NCI-H2171 (cell line): ENCODE results near the gene VDAC1.
"Not testable (repeated sequence)": the region's sequence is repeated elsewhere in the genome, so short reads cannot be mapped to it uniquely, and the experiment has no call there.

Experiments
- DNase-seq: peaks from one replicate; lab custom pipeline; 2025; lab: John Stamatoyannopoulos, UW

VDAC1 gene

GRCh38 chr5:133995341-133995740 lies 9.4 kb downstream of the VDAC1 start:
- no peak for DNase-seq

GRCh38 chr5:133994990-133995333 lies 9.8 kb downstream of the VDAC1 start:
- no peak for DNase-seq

DNA sequence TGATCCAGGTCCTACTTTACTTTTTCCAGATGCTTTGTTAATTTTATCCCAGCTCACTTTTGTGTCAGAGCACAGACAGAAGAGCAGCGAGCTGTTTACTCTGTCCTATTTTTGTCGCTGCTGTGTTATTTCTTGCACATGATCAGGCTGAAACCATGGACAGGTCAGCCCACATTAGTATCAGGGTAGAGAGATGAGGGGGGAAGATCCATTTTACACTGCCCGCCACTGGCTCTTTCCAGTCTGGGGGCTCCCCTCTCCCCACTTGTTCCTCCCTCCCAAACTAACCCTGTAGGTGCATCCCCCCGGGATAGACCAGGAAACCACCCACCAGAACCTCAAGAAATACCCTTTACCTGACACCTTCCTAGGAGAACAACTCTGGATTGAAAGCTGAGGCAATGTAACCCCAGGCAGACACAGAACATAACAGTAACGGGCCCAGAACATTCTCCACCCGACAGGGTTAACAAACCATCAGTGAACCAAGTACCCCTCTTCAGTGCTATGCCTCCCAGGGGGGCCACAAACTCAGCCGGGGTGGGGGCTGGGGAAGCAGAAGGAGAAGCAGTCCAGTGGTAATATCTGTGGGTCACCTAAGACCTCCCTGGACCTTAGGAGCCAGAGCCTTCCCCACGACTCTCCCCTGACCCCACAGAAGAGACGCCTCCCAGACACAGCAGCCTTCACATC lies 10.3 kb downstream of the VDAC1 start:
- no peak for DNase-seq

- no peak for DNase-seq
Measured at GRCh38 chr5:133993185-133993936, 11.4 kb downstream of the VDAC1 start.

DNA sequence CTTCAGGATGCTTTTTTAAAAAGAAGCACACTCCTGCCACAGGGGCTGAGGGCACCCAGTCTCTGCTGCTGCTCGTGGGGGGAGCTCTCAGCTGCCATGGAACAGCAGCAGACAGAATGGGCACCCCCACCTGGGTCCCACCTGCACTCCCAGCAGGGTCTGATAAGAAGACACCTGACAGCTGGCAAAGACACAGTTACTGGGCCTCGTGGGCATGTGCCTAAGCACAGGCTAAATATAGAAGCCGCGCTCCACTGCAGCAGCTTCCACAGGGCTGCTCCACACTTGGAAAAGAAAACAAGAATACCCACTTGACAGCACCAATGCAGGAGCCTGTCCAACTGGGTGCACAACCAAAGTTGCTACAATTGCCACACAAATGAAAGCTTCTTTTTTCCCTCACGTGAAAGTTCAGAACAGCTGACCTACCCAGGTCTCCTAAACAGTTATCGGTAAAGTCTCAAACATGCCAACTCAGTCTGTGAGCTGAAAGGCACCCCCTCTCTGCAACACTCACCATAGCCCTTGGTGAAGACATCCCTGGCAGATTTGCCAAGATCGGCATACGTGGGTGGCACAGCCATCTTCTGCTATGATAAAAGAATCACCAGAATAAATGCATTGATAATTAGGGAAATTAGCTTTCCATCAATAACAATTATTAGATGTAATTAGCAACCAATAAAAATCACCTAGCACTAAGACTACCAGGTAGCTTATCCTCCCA lies 12.2 kb downstream of the VDAC1 start:
- DNase-seq: peak; percentile 50

DNA sequence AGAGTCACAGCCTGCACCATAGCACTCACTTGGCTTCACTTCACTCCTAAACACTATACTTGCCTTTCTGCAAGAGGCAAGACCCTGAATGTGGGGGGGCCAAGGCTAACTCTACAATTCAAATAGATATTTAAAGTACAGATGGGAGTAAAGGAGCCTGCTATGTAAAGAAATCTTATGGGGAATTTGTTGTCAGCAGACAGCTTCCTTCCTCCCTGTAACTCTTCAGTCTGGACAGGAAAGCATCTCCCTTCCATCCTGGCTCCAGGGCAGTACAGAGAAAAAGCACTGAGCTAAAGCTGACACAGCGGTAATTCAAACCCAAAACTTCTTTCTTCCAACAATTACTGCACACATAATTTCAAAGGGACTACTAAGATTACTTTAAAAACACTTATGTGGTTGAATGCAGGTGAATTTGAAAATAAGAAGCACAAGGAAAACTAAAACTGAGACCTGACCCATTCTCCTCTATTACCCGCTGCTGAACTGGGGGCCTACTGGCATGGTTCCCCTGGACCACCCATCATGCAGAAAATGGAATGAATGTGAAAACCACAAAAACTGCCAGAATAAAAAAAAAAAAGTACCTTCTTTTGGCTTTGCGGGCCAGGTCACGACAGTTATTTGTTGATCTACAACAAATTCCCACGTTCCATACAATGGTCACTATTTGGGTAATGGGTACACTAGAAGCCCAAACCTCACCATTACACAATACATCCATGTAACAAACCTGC lies 13.4 kb downstream of the VDAC1 start:
- no peak for DNase-seq

DNA sequence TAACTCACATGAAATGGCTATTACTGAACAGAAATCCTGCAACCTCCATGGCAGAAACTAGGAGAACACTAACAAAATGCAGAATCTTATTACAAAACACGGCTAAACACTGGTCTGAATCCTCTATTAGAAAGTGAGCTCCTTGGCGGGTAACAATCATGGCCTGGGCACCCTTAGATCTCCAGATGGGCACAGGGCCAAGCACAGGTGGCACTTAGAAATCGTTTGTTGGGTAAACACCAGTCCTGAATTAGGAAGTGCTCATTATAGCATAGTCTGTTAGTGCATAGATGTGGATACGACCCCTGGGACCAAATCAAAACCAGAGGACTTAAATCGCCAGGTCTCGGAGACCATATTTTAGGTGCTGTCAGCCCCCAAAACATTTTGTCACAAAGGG lies 14.4 kb downstream of the VDAC1 start:
- DNase-seq: no peak

DNA sequence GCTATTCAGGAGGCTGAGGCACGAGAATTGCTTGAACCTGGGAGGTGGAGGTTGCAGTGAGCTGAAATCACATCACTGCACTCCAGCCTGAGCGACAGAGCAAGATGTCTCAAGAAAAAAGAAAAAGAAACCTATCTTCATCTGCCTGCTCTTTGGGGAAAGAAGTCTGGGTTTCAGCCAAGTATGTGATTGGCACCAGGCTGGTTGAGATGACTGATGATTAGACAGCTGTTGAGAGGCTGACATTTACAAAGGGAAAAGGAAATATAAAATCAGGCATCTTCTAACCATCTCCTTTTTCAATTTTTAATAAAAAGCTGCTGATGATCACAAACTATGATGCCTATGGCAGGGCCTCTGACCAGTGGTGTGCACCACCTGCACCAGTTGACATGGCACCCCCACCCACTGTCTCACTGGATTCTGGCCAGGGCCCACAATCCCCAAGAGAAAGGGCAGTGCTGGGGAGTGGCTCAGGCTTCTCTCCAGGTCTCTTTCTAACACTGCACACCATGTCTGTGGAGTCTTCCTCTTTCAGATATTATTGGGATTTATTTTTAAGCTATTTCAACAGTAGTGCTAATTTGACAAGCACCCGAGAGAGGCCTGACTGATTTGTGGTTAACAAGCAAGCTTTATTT lies 19.1 kb downstream of the VDAC1 start:
- DNase-seq: no peak

DNA sequence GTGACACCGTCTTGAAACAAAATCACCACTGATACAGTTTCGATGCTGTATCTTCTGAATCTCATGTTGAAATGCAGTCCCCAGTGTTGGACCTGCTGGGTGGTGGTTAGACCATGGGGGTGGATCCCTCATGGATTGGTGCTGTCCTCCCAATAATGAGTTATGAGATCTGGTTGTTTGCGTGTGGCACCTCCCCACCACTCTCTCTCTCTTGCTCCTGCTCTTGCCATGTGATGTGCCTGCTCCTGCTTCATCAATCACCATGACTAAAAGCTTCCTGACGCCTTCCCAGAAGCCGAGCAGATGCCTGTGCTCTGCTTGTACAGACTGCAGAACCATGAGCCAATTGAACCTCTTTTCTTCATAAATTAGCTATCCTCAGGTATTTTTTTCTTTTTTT lies 21.1 kb downstream of the VDAC1 start:
- DNase-seq: no peak

GRCh38 chr5:133981714-133982113 lies 23.1 kb downstream of the VDAC1 start:
- no peak for DNase-seq

GRCh38 chr5:133980652-133981051 lies 24.1 kb downstream of the VDAC1 start:
- DNase-seq: no peak

DNA sequence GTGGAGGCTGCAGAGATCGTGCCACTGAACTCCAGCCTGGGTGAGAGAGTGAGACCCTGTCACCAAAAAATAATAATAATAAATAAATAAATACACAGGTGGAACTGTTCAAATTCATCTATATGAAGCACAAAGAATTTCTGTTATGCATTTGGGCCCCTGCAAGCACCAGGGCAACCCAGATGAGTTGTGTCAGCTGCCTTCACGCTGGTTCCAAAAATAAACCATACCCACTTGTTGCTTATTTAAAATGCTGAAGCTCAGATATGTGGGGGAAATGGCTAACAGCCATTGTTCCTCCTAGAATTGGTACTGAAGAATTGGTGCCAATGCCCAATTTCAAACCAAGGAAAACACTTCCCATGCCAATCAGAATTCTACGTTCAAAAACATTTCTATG lies 25.8 kb downstream of the VDAC1 start:
- DNase-seq: no peak

DNA sequence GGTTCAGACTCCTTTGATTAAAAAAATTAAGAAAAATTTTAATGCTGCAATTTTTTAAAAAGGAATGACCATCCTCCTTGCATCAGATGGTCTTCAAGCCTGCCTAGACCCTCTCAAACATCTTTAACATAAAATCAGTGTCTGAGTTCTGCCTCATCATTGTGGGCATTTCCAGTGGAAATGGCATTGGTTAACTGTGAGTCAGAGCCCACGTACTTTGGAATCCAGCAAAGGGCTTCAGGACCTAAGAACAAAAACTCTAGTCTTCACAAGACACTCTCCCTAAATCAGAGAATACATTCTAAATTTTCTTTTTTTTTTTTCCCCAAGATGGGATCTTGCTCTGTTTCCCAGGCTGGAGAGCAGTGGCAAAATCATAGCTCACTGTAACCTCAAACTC lies 26.9 kb downstream of the VDAC1 start:
- DNase-seq: no peak

DNA sequence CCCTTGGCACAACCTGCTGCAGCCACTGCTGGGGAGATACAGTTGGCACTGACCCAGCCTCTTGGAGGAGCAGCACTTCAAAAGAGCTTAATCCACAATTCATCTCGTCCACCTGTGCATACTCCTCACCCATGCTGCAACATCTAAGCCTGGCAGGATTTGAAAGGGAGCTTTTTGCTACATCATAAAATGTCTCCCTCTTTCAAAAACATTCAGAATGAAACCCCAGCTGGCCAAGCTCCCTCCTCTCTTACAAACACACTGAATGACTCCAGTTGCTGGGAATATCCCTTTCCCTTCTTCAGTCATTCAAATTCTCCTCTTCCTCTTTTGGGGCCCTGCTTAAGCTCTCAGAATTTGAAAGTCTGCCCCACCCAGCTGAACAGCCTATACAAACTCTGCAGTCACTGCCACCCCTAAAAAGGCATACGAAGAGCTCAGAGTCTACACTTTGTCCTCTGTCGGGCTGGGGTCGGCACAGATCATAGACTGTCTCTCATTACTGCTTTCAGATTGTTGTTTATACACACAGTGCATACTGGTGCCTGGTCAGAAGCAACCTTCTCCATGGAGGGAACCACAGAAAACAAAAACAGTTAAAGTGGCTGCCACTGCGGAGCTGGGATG lies 27.5 kb downstream of the VDAC1 start:
- no peak for DNase-seq

GRCh38 chr5:133975546-133975945 lies 29.2 kb downstream of the VDAC1 start:
- not testable (repeated sequence) for DNase-seq

- no peak for DNase-seq
Measured at GRCh38 chr5:133974142-133974541, 30.6 kb downstream of the VDAC1 start.

GRCh38 chr5:133970325-133970909 lies 34.4 kb downstream of the VDAC1 start:
- DNase-seq: no peak

GRCh38 chr5:133969654-133970324 lies 35.0 kb downstream of the VDAC1 start:
- DNase-seq: no peak

- DNase-seq: peak; percentile 82
Measured at GRCh38 chr5:133968204-133968980, 36.4 kb downstream of the VDAC1 start, which contains the start of gene C5orf15. TSS of gene C5orf15 (minus strand) at chr5:133968625. CDS start at chr5:133968584, 41 bp downstream.
